ACHN (cell line): ENCODE data around the gene HJV.
A peak's percentile ranks its signal among the peaks of the same experiment; 100 is the strongest.
"Not testable (repeated sequence)": the region's sequence is repeated elsewhere in the genome, so short reads cannot be mapped to it uniquely, and the experiment has no call there.

Experiments
- DNase-seq: peaks from one replicate; pipeline ENCODE4 v3.0.0-alpha.2; 2015
- in situ Hi-C: cut with HindIII; loops from 2 replicates; pipeline ENCODE4 v1.10.0; 2017; ENCODE audit warnings: low sequenced_read_pairs, low pct_ligation_motif_present, low pct_unique_long_range_greater_than_20kb

Gene HJV

DNA sequence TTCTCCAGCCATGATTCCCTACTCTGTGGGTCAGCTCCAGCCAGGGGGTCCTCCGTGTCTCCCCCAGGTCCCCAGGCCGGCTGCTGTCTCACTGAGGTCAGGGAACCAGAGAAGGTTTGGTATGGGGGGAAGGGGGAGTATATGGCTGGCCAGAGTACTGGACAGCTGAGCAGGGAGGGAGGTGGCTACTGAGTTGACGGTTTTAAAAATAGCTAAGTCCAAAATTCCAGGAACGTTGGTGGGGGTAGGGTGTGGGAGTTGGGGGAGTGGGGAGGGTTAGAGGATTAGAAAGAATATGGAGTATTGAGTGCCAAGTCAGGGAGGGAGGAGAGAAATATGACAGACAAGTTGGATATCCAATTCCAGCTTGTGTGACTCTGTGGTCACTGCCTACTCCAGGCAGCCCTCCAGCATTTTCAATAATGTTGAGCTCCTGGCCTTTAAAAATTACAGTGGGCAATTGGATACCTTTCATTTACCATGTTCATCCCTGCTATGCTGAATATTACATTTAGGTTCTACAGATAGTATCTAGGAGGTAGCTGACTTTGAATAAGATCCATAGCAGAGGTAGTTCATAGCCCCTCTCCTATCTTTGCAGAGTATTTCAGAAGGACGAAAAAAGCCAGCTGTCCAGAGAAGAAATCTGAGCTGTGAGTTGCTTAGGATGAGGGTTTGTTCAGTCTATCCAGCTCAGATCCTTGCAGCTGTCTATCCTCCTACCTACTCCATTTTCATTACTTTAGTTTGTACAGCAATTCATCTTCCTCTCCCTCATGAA lies at the start of gene HJV:
TSS of gene HJV (minus strand) at position 114 of the 781 bp plus-strand sequence. CDS start 1,504 bp downstream, outside the sequence.
- no peak for DNase-seq
- in situ Hi-C loops: no loop called here

GRCh38 chr1:146059148-146059547 lies 37.6 kb upstream of the HJV start:
- in situ Hi-C loops, DNase-seq: not testable (repeated sequence)

GRCh38 chr1:146051852-146052676 lies 30.5 kb upstream of the HJV start:
- in situ Hi-C loops: not testable (repeated sequence)
- peak; percentile 98 for DNase-seq

- no peak for DNase-seq
- in situ Hi-C loops: no loop called here
These were observed 29.9 kb upstream of the HJV start for GRCh38 chr1:146051452-146051851.

GRCh38 chr1:146050652-146050963 lies 29.1 kb upstream of the HJV start:
- DNase-seq, in situ Hi-C loops: not testable (repeated sequence)

- peak; percentile 19 for DNase-seq
- in situ Hi-C loops: not testable (repeated sequence)
These were observed 28.5 kb upstream of the HJV start for GRCh38 chr1:146049866-146050651.

DNA sequence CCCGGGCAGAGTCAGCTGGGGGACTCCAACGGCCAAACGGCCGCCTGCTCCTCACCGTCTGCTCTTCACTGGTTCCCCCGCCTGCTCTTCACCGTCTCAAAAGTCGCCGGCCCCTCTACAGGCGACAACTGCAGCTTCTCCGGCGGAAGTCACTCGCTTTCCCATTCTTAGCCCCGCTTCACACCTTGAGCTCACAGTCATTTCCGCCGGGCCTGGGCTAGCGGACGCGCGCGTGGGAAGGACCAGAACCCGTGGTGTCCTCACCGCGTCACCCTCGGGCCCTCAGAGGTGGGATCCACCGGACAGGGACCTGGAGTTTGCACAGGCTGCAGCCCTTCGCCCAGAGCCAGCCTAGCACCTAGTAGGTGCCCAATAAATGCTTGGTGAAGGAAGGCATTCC lies 27.9 kb upstream of the HJV start:
- DNase-seq: no peak
- in situ Hi-C loops: no loop called here

- in situ Hi-C loops, DNase-seq: not testable (repeated sequence)
These were observed 27.1 kb upstream of the HJV start for GRCh38 chr1:146048514-146049115.

GRCh38 chr1:146046664-146047063 lies 25.1 kb upstream of the HJV start:
- DNase-seq: no peak
- in situ Hi-C loops: no loop called here

- no peak for DNase-seq
- in situ Hi-C loops: no loop called here
These were observed 18.3 kb upstream of the HJV start for GRCh38 chr1:146039844-146040194.

GRCh38 chr1:146036965-146037646 lies 15.6 kb upstream of the HJV start:
- in situ Hi-C loops: no loop called here
- peak; percentile 91 for DNase-seq

GRCh38 chr1:146036241-146036964 lies 14.9 kb upstream of the HJV start:
- DNase-seq: no peak
- in situ Hi-C loops: no loop called here

DNA sequence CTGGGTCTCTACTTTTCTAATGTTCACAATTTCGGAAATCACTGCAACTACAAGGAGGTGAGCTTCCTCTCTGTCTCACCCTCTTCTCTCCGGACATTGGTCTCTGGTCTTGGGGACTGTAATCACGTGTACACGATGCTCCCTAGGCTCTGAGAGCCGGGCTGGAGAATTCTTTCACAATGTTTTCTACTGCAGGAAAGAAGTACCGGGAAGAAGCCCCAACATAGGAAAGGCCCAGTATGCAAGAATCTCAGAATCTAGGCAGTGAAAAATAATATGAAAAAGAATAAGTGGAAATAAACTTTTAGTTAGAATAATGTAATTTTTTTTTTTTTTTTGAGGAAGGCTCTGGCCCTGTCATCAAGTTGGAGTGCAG lies 13.5 kb upstream of the HJV start:
- in situ Hi-C loops: no loop called here
- DNase-seq: peak; percentile 43

- in situ Hi-C loops: no loop called here
- DNase-seq: peak; percentile 71
These were observed 11.2 kb upstream of the HJV start for GRCh38 chr1:146032631-146033219.

GRCh38 chr1:146031476-146031875 lies 9.9 kb upstream of the HJV start:
- in situ Hi-C loops: no loop called here
- DNase-seq: no peak

- DNase-seq: no peak
- in situ Hi-C loops: no loop called here
These were observed 7.6 kb upstream of the HJV start for GRCh38 chr1:146029117-146029516.

DNA sequence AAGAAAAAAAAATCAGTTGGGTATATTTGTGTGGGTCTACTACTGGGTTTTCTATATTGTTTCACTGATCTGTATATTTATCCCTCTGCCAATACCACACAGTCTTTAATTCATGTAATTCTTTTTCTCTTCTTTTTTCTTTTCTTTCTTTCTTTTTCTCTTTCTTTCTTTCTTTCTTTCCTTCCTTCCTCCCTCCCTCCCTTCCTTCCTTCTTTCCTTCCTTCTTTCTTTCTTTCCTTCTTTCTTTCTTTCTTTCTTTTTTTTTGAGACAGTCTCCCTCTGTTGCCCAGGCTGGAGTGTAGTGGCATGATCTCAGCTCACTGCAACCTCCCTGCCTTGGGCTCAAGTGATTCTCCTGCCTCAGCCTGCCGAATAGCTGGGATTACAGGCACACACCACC lies 5.1 kb upstream of the HJV start:
- DNase-seq, in situ Hi-C loops: not testable (repeated sequence)
